Cardiac fibroblast (primary cell): Measurements from ENCODE around the gene WNT7B.

ENCODE experiments used
- DNase-seq, 2 donors: peaks; one replicate each; pipeline versions ENCODE4 v3.0.0 to v3.0.0-alpha.2; 2010; ENCODE audit warnings: low read depth in 2 of 2
- H3K4me3 ChIP-seq, 2 donors: replicated peaks in 1 of 2; 1 replicate in 1 of 2; 2 replicates in 1 of 2; pipeline ENCODE4 v1.5.1; 2011; ENCODE audit warnings: low read depth in 2 of 2, low read length in 2 of 2, mild to moderate bottlenecking in 2 of 2, moderate library complexity in 1 of 2
- TF ChIP-seq, protein P1 (sequence below): IDR thresholded peaks from one replicate; pipeline ENCODE4 v1.5.1; 2011; ENCODE audit warnings: low read depth, mild to moderate bottlenecking, low read length, inconsistent platforms

WNT7B gene

DNA sequence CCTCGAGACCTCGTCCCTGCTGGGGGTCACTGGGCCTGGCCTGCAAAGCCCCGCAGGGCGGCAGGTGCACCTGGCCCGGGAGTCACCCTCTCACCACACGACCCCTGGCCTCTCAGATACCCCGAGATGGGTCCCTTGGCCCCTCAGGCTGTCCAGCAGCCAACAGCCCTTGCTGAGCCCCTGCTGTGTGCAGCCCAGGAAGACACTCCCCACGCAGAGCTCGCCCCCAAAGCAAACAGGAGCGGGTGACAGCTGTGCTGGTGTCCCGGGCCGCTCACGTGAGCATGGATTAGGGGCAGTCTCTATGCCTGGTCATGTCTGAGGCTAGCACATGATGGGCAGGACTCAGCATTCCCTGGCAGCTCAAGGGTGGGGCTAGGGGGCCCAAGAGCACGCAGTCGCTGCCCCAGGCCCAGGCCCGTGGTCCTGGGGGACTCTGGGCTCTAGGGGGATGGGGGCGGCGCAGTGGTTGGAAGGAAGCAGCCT is 31.3 kb downstream of the WNT7B start:
- TF ChIP-seq, protein P1, sequence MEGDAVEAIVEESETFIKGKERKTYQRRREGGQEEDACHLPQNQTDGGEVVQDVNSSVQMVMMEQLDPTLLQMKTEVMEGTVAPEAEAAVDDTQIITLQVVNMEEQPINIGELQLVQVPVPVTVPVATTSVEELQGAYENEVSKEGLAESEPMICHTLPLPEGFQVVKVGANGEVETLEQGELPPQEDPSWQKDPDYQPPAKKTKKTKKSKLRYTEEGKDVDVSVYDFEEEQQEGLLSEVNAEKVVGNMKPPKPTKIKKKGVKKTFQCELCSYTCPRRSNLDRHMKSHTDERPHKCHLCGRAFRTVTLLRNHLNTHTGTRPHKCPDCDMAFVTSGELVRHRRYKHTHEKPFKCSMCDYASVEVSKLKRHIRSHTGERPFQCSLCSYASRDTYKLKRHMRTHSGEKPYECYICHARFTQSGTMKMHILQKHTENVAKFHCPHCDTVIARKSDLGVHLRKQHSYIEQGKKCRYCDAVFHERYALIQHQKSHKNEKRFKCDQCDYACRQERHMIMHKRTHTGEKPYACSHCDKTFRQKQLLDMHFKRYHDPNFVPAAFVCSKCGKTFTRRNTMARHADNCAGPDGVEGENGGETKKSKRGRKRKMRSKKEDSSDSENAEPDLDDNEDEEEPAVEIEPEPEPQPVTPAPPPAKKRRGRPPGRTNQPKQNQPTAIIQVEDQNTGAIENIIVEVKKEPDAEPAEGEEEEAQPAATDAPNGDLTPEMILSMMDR, result no peak
- H3K4me3 ChIP-seq, result no peak overlapping the region
- DNase-seq, result no peak

DNA sequence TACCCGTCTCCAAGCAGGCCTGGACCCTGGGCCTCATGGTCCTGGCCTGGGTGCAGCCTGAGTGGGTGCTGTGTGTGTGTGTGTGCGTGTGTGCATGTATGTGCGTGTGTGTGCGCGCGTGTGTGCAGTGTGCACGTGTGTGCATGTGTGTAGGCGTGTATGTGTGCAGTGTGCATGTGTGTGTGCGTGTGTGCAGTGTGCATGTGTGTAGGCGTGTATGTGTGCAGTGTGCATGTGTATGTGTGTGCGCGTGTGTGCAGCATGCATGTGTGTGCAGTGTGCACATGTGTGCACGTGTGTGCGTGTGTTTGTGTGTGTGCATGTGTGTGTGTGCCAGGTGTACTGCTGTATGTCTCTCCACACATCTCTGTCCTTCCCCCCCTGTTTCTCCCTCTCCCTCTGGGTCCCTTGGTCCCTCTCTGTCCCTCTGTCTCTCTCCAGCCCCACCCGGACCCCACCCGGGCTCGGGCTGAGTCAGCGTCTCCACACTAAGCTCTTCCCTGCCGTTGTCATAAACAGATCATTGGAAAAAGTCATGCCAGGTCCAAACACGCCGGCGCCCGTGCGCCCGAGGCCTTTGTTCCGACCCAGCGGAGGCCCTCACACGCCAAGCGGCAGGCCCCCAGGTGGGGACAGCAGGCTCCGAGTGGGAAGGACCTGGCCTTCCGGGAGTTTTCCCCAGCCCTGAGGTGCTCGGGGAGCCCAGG is 34.0 kb downstream of the WNT7B start:
- TF ChIP-seq, protein P1, result no peak
- DNase-seq, result no peak
- no peak overlapping the region for H3K4me3 ChIP-seq

DNA sequence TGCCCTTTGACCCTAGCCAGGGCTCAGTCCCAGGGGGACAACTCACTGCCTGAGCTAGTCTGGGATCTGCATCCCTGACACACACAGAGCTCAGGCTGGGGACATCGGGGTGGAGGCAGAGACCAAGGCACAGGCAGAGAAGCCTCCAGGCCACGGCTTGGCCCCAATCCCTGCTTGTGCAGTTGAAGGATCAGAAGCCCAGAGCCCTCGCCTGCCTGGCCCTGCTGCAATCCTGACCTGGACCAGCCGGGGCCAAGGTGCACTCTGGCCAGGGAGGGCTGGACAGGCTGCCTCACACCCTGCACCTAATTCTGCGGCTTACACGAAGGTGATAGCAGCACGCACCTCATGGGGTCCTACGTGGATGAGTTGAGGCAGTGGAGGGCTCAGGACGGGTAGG is 34.6 kb downstream of the WNT7B start:
- TF ChIP-seq, protein P1, result no peak
- DNase-seq, result no peak

DNA sequence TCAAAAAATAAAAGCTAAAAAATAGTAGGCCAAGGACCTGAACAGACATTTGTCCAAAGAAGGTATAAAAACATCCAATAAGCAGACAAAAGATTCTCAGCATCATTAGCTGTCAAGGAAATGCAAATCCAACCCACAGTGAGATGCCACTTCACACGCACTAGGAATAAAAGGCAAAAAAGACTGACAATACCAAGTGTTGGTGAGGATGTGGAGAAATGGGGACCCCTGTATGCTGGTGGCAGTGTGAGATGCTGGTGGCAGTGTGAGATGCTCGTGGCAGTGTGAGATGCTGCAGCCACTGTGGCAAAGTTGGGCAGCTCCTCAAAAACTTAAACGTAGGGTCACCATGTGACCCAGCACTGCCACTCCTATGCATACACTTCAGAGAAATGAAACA is 38.0 kb downstream of the WNT7B start:
- TF ChIP-seq, protein P1, result no peak
- H3K4me3 ChIP-seq, result no peak overlapping the region
- DNase-seq, result no peak

More for the DNA sequence above, 34.6 kb downstream of the WNT7B start:
- no peak overlapping the region for H3K4me3 ChIP-seq

DNA sequence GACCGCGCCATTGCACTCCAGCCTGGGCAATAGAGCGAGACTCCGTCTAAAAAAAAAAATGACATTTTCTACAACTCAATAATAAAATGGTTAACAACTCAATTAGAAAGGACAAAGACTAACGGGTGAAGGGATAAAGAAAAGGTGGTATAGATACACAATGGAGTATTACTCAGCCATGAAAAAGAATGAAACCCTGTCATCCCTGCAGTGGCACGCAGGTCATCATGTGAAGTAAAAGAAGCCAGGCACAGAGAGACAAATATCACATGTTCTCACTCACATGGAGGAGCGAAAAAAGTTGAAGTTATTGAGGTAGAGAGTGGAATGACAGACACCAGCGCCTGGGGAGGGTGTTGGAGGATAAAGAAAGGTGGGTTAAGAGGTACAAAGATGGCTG is 39.0 kb downstream of the WNT7B start:
- TF ChIP-seq, protein P1, result no peak
- no peak overlapping the region for H3K4me3 ChIP-seq
- DNase-seq, result no peak

DNA sequence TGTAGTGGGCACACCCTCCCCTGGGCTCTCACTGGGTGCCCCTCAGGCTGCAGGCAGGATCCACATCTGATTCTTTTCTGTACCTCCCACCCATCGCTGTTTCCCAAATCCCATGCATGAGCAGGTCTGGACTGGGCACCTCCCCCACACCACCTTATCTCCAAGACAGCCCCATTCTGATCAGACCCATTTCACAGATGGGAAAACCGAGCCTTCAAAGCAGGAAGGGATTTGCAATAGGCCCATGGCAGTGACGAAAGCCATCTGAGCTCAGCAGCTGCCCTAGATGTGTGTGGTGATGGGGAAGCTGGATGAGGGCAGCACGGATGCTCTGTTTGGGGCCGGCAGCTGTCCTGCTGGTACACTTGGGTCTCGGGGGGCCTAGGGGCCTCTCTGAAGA is 41.4 kb downstream of the WNT7B start:
- H3K4me3 ChIP-seq, result no peak overlapping the region
- TF ChIP-seq, protein P1, result no peak
- no peak for DNase-seq
